ENCODE results near the gene LYPD6.

GRCh38 chr2:149363958-149364357 is 33.6 kb downstream of the LYPD6 start:
- TF ChIP-seq POLR2A (IDR thresholded peaks at IDR 0.05) = no peak
- no peak for TF ChIP-seq POLR2AphosphoS5 (IDR thresholded peaks at IDR 0.05)
- no peak for TF ChIP-seq EP300 (IDR thresholded peaks at IDR 0.05)
